SK-N-SH (cell line): Measurements from ENCODE around the gene LRAT. TPM values are rescaled to one million over a fixed set of nuclear protein-coding genes. Genes with fewer than 3 reads are reported as not detected.

Experiments used
- CTCF ChIA-PET: fragments of 300-600, 350-600 bp; formaldehyde crosslinking; extraction: SDS; loops from one replicate; lab custom pipeline; 2021; lab: Yijun Ruan, JAX
- POLR2A ChIA-PET: fragments of 350-600 bp; sonication (Branson Sonifier 250); formaldehyde crosslinking; extraction: SDS; loops from one replicate; lab custom pipeline; 2020; ENCODE audit warnings: antibody characterized with exemption, inconsistent platforms; lab: Yijun Ruan, JAX
- DNase-seq: peaks from one replicate; pipeline ENCODE4 v3.0.0; 2012
- H2AFZ ChIP-seq: fragments of 200-600 bp; sonication (generic); 2 replicates; pipeline ENCODE4 v1.8.1; 2016; ENCODE audit warnings: antibody characterized with exemption, mild to moderate bottlenecking, low read depth
- H3F3A ChIP-seq: fragments of 200-600 bp; sonication (generic); replicated peaks from 2 replicates; pipeline ENCODE3; 2016; ENCODE audit warnings: antibody characterized with exemption, mild to moderate bottlenecking; ENCODE audit not compliant: insufficient read depth
- H3K27ac ChIP-seq, 2 experiments: fragments of 200-500 bp in 1 of 2; fragments of 200-600 bp in 1 of 2; sonication (Bioruptor generic) in 1 of 2; sonication (generic), shearing (Covaris generic) in 1 of 2; 2 replicates each; pipeline versions ENCODE4 v1.5.1 to v1.6.1; 2014 to 2016; ENCODE audit warnings: low read depth in 2 of 2, inconsistent platforms in 1 of 2, low read length in 1 of 2, mild to moderate bottlenecking in 1 of 2, mixed read lengths in 1 of 2
- H3K27me3 ChIP-seq: fragments of 200-600 bp; sonication (generic), shearing (Covaris generic); 2 replicates; pipeline ENCODE4 v1.6.1; 2016; ENCODE audit warnings: mixed run types; ENCODE audit not compliant: insufficient read depth
- H3K36me3 ChIP-seq, 2 experiments: fragments of 200-500 bp in 1 of 2; fragments of 200-600 bp in 1 of 2; sonication (Bioruptor generic) in 1 of 2; sonication (generic) in 1 of 2; replicated peaks in 1 of 2; 2 replicates each; pipeline versions ENCODE3 to v1.5.1; 2014 to 2016; ENCODE audit warnings: low read length in 1 of 2, mild to moderate bottlenecking in 1 of 2; ENCODE audit not compliant: insufficient read depth in 2 of 2, control insufficient read depth in 1 of 2
- H3K4me1 ChIP-seq, 2 experiments: fragments of 200-500 bp in 1 of 2; fragments of 200-600 bp in 1 of 2; sonication (Bioruptor generic) in 1 of 2; sonication (generic), shearing (Covaris generic) in 1 of 2; 2 replicates each; pipeline versions ENCODE4 v1.5.1 to v1.6.1; 2014 to 2016; ENCODE audit warnings: low read depth in 1 of 2, low read length in 1 of 2, mixed run types in 1 of 2; ENCODE audit not compliant: insufficient read depth in 2 of 2, control insufficient read depth in 1 of 2
- H3K4me2 ChIP-seq: fragments of 200-600 bp; sonication (generic), shearing (Covaris generic); 2 replicates; pipeline ENCODE4 v1.6.1; 2017; ENCODE audit warnings: mixed run types
- H3K4me3 ChIP-seq, 2 experiments: fragments of 200-500 bp in 1 of 2; fragments of 200-600 bp in 1 of 2; sonication (Bioruptor generic) in 1 of 2; sonication (generic), shearing (Covaris generic) in 1 of 2; 2 replicates each; pipeline versions ENCODE4 v1.5.1 to v1.8.1; 2014 to 2016; ENCODE audit warnings: low read depth in 2 of 2, inconsistent platforms in 1 of 2, low read length in 1 of 2, mild to moderate bottlenecking in 1 of 2, mixed read lengths in 1 of 2, moderate library complexity in 1 of 2
- H3K79me2 ChIP-seq: fragments of 200-600 bp; sonication (generic); 2 replicates; pipeline ENCODE4 v1.8.1; 2017; ENCODE audit warnings: mild to moderate bottlenecking; ENCODE audit not compliant: insufficient read depth
- H3K9ac ChIP-seq: fragments of 200-600 bp; sonication (generic); 2 replicates; pipeline ENCODE4 v1.6.1; 2017; ENCODE audit warnings: mixed run types
- H3K9me2 ChIP-seq: fragments of 200-600 bp; sonication (generic); 2 replicates; pipeline ENCODE4 v1.6.1; 2017; ENCODE audit warnings: mixed run types
- H3K9me3 ChIP-seq: fragments of 200-600 bp; sonication (generic); 2 replicates; pipeline ENCODE4 v1.6.1; 2017; ENCODE audit warnings: mixed run types, mild to moderate bottlenecking, moderate library complexity
- H4K20me1 ChIP-seq: fragments of 200-600 bp; sonication (generic); 2 replicates; pipeline ENCODE4 v1.6.1; 2017; ENCODE audit warnings: mild to moderate bottlenecking, mixed run types; ENCODE audit not compliant: insufficient read depth
- CTCF ChIP-seq: fragments of 200-600 bp; sonication (generic); IDR thresholded peaks from 2 replicates; pipeline ENCODE4 v1.6.1; 2017; ENCODE audit warnings: antibody characterized with exemption, mild to moderate bottlenecking, moderate library complexity
- ELF1 ChIP-seq: IDR thresholded peaks from 2 replicates; pipeline ENCODE4 v1.4.0; 2012
- EP300 ChIP-seq, 2 experiments: IDR thresholded peaks; 2 replicates each; pipeline versions ENCODE4 v1.4.0 to v1.6.1; 2012; ENCODE audit warnings: borderline replicate concordance in 1 of 2, low read depth in 1 of 2, low read length in 1 of 2
- EZH2phosphoT487 ChIP-seq: fragments of 200-600 bp; sonication (generic); IDR thresholded peaks from 2 replicates; pipeline ENCODE4 v1.6.1; 2017; ENCODE audit warnings: low read depth, mixed run types, mild to moderate bottlenecking, antibody characterized with exemption, moderate library complexity, borderline replicate concordance
- FOXJ3 ChIP-seq: sonication (generic); formaldehyde crosslinking; IDR thresholded peaks from 2 replicates; pipeline ENCODE4 v1.5.1; 2020; ENCODE audit warnings: mild to moderate bottlenecking, missing genetic modification reagents
- GATA2 ChIP-seq: sonication (generic); formaldehyde crosslinking; IDR thresholded peaks from 2 replicates; pipeline ENCODE4 v1.5.0; 2020; ENCODE audit warnings: mild to moderate bottlenecking, missing genetic modification reagents
- MEF2A ChIP-seq: IDR thresholded peaks from 2 replicates; pipeline ENCODE4 v1.4.0; 2012; ENCODE audit warnings: low read depth, borderline replicate concordance
- MXI1 ChIP-seq: IDR thresholded peaks from 2 replicates; pipeline ENCODE4 v1.6.1; 2012; ENCODE audit warnings: mild to moderate bottlenecking, low read depth, low read length, improper control_type of control experiment
- NRF1 ChIP-seq: IDR thresholded peaks from 2 replicates; pipeline ENCODE4 v1.6.1; 2012; ENCODE audit warnings: low read depth, mild to moderate bottlenecking, low read length
- PBX3 ChIP-seq: IDR thresholded peaks from 2 replicates; pipeline ENCODE4; 2012
- RAD21 ChIP-seq: IDR thresholded peaks from 2 replicates; pipeline ENCODE4 v1.6.1; 2012; ENCODE audit warnings: mild to moderate bottlenecking, low read length
- RFX5 ChIP-seq: IDR thresholded peaks from 2 replicates; pipeline ENCODE4 v1.6.1; 2012; ENCODE audit warnings: mild to moderate bottlenecking, improper control_type of control experiment, low read length
- RXRA ChIP-seq: IDR thresholded peaks from 2 replicates; pipeline ENCODE4 v1.4.0; 2012; ENCODE audit warnings: low read depth, mild to moderate bottlenecking, borderline replicate concordance
- SIN3A ChIP-seq: IDR thresholded peaks from 2 replicates; pipeline ENCODE4 v1.6.1; 2012; ENCODE audit warnings: low read depth, mild to moderate bottlenecking, low read length, moderate library complexity, borderline replicate concordance
- TEAD4 ChIP-seq: IDR thresholded peaks from 2 replicates; pipeline ENCODE4 v1.4.0; 2012; ENCODE audit warnings: mild to moderate bottlenecking, borderline replicate concordance; ENCODE audit not compliant: insufficient read depth
- USF2 ChIP-seq: fragments of 150-350 bp; IDR thresholded peaks from 2 replicates; pipeline ENCODE4 v1.6.1; 2017; ENCODE audit warnings: antibody characterized with exemption, low read length, low read depth, borderline replicate concordance
- ZBTB33 ChIP-seq: IDR thresholded peaks from 2 replicates; pipeline ENCODE4 v1.4.0; 2012; ENCODE audit warnings: low read depth, borderline replicate concordance
- WGBS: methylation state at CpG from one replicate; pipeline ENCODE4 v1.1.6; 2017; ENCODE audit warnings: low lambda C conversion rate; 5-methylcytosine and 5-hydroxymethylcytosine counted together
- polyA plus RNA-seq, 3 experiments: library from polyadenylated mRNA; depleted of rRNA; stranded (reverse); fragments of >200 nt; gene quantifications; 2 replicates each; pipeline ENCODE4 v1.2.3, GENCODE V29; 2012
- TF ChIP-seq, protein P1 (sequence below): IDR thresholded peaks from 2 replicates; pipeline ENCODE4 v1.4.0; 2012; ENCODE audit warnings: low read depth, borderline replicate concordance

LRAT gene
- polyA plus RNA-seq, 1 of the 3 experiments (the other 2 are of a cell fraction) = not detected

DNA sequence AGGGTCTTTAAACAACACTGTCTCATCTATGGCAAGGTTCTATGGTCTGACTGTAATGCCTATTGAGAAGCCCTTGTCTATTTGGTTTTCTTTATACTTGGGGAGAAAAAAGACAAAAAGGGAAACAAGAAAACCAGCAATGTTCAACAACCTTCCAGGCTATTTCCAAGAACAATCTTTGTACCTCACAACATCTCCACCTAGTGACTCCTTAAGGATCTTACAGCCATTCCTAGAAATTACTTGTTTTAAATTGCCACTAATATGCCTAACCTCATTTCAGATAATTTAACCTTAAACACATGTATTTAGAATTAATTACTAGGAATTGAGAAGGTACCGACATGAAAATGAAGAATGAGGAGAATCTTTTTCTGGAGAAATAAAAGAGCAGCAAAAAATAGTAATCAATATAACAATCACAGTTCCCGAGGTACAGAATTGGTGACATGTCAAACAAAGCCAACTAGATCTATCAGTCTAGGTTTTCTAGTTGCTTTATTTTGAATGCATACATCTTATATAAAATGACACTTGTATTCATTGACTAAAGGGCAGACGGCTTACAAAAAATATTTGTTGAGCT is 35.7 kb downstream of the LRAT start:
- Histone ChIP-seq H3K36me3 (no peaks in the 10 kb centered on the region), H3K4me2 (no peak overlapping the region), H3K27me3 (no peaks in the 10 kb centered on the region), H4K20me1 (no peaks in the 10 kb centered on the region), H3K4me3 (no peak overlapping the region), H3K9ac (no peak overlapping the region), H3K27ac (no peak overlapping the region), H3K79me2 (no peaks in the 10 kb centered on the region), H3K9me2 (no peaks in the 10 kb centered on the region), H2AFZ (no peak overlapping the region), H3K9me3 (no peaks in the 10 kb centered on the region), H3F3A (no peaks in the 10 kb centered on the region), H3K4me1 (no peaks in the 10 kb centered on the region)
- 3% methylated on average over 3 of the region's 3 CpGs for WGBS
- TF ChIP-seq EP300 (IDR thresholded peaks at IDR 0.05; ENCODE audit: borderline replicate concordance in 1 of 2, low read depth in 1 of 2, low read length in 1 of 2) (no peak), CTCF (peak; percentile 64), TEAD4 (no peak), SIN3A (no peak), ZBTB33 (no peak), RAD21 (peak; percentile 56), NRF1 (no peak)
- POLR2A ChIA-PET = no interaction called here
- CTCF ChIA-PET = interaction anchor here (0.9 to 2.2 kb wide), 4 partner anchors 15 to 214 kb away, joined by 3 to 10 read pairs (median 4); no protein-coding TSS in a partner anchor
- DNase-seq = peak; percentile 33

GRCh38 chr4:154781126-154781982 is 37.6 kb downstream of the LRAT start, which contains the start of gene RBM46:
TSS of gene RBM46 (plus strand) at chr4:154781272. CDS start at chr4:154796753, 15,481 bp downstream.
- no peak within 1 kb of the TSS for H3K9ac ChIP-seq
- no peak within 1 kb of the TSS for H3K27ac ChIP-seq
- WGBS = 59% methylated on average over 58 of the region's 76 CpGs
- no peaks in the 10 kb centered on the region for H3F3A ChIP-seq
- no peaks in the 10 kb centered on the region for H3K9me3 ChIP-seq
- H3K9me2 ChIP-seq = no peaks in the 10 kb centered on the region
- no peak within 1 kb of the TSS for H3K4me3 ChIP-seq
- no peak within 1 kb of the TSS for H2AFZ ChIP-seq
- no peaks in the 10 kb centered on the region for H3K4me1 ChIP-seq
- no peak within 1 kb of the TSS for H3K4me2 ChIP-seq
- no peaks in the 10 kb centered on the region for H4K20me1 ChIP-seq
- CTCF ChIA-PET = no interaction called here
- no peaks in the 10 kb centered on the region for H3K36me3 ChIP-seq
- no peaks in the 10 kb centered on the region for H3K27me3 ChIP-seq
- POLR2A ChIA-PET = no interaction called here
- no peaks in the 10 kb centered on the region for H3K79me2 ChIP-seq
- peak; percentile 26 for DNase-seq
- no peak for TF ChIP-seq MXI1
- no peak for TF ChIP-seq EZH2phosphoT487
- no peak for TF ChIP-seq USF2
- no peak for TF ChIP-seq RFX5
- TF ChIP-seq FOXJ3 (CRISPR knock-in tag) = no peak
- no peak for TF ChIP-seq MEF2A
- TF ChIP-seq RXRA = no peak
- TF ChIP-seq PBX3 = no peak
- TF ChIP-seq, protein P1, sequence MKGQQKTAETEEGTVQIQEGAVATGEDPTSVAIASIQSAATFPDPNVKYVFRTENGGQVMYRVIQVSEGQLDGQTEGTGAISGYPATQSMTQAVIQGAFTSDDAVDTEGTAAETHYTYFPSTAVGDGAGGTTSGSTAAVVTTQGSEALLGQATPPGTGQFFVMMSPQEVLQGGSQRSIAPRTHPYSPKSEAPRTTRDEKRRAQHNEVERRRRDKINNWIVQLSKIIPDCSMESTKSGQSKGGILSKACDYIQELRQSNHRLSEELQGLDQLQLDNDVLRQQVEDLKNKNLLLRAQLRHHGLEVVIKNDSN = no peak
- TF ChIP-seq GATA2 (CRISPR knock-in tag) = no peak
- TF ChIP-seq ELF1 = no peak
